Endothelial cell (in vitro differentiated cells): ENCODE data around the gene GRAP2. TPM values are rescaled to one million over a fixed set of nuclear protein-coding genes. Genes with fewer than 3 reads are reported as not detected.

Experiments used
- DNase-seq: peaks from one replicate; pipeline ENCODE4 v3.0.0; 2021; ENCODE audit warnings: low spot score
- H3K27ac Mint-ChIP-seq: one replicate; pipeline ENCODE4 v1.8.0; 2021; ENCODE audit warnings: mixed read lengths, inconsistent platforms; ENCODE audit not compliant: unreplicated experiment
- H3K27me3 Mint-ChIP-seq: one replicate; pipeline ENCODE4 v1.8.0; 2021; ENCODE audit warnings: mild to moderate bottlenecking, moderate library complexity, mixed read lengths, inconsistent platforms; ENCODE audit not compliant: unreplicated experiment
- H3K36me3 Mint-ChIP-seq: one replicate; pipeline ENCODE4 v1.8.0; 2021; ENCODE audit warnings: mild to moderate bottlenecking, low read depth, mixed read lengths, inconsistent platforms; ENCODE audit not compliant: unreplicated experiment
- H3K4me1 Mint-ChIP-seq: one replicate; pipeline ENCODE4 v1.8.0; 2021; ENCODE audit warnings: mild to moderate bottlenecking, mixed read lengths, inconsistent platforms; ENCODE audit not compliant: unreplicated experiment
- H3K4me3 Mint-ChIP-seq: one replicate; pipeline ENCODE4 v1.8.0; 2021; ENCODE audit warnings: mild to moderate bottlenecking, mixed read lengths, inconsistent platforms; ENCODE audit not compliant: unreplicated experiment
- H3K9me3 Mint-ChIP-seq: one replicate; pipeline ENCODE4 v1.8.0; 2021; ENCODE audit warnings: mixed read lengths, inconsistent platforms; ENCODE audit not compliant: unreplicated experiment
- total RNA-seq: library from RNA; stranded (reverse); fragmentation: NEBNext Ultra II Directional; extraction: Animal tissue kit (Norgen Biotek cat#: 25700); gene quantifications from one replicate; pipeline ENCODE4 v1.2.1, GENCODE V29; 2021; ENCODE audit not compliant: unreplicated experiment
- TF ChIP-seq, protein P1 (sequence below): fragments of 200-600 bp; sonication (generic); IDR thresholded peaks from one replicate; pipeline ENCODE4 v1.5.0; 2021; ENCODE audit warnings: antibody characterized with exemption; ENCODE audit not compliant: unreplicated experiment

Gene GRAP2
- total RNA-seq, 1 donor from 2014 or later: 20.5 TPM

DNA sequence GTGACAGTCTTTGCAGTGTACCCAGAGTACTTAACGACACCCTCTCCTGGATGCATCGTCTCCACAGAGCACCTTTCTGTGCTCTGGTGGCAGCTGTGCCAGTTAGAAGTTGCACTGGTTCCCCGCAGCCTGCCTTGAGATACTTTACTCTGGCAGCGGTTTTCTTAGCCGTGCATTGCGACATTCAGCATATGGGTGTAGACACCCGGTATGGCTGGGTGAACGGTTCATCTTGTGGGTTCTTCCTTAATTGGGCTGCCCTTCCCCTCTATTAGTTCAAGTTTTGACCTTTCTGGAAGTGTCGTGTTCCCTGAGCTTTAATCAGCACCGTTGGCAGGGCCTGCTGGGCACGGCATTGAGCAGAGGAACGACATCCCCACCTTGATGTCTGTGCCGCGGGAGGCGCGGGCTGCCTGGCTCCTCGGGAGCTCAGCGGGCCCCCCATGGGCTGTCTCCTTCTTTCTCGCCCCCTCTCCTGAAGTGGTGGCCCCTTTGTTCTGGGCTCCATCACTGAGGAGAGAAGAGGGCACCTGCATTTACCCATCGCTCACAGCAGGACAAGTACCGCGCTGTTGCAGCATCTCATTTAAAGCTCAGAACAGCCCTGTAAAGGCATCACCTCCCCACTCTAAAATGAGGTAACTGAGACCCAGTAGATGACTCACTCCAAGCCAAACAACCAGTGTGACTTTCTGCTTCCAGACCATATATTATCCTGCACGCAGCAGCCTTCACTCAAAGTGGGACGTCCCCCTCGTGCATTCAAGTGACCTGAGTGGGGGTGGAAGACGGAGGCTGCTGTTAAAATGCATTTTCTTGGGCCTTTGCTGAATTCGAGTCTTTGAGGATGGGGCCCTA, 107.2 kb downstream of the GRAP2 start:
- Mint-ChIP-seq H3K4me1 (peaks cover 16% of the 10 kb centered on the region), H3K36me3 (peaks cover 5% of the 10 kb centered on the region), H3K27me3 (peaks cover 7% of the 10 kb centered on the region), H3K27ac (no peak overlapping the region), H3K4me3 (no peak overlapping the region), H3K9me3 (no peaks in the 10 kb centered on the region)
- DNase-seq: no peak
- TF ChIP-seq, protein P1, sequence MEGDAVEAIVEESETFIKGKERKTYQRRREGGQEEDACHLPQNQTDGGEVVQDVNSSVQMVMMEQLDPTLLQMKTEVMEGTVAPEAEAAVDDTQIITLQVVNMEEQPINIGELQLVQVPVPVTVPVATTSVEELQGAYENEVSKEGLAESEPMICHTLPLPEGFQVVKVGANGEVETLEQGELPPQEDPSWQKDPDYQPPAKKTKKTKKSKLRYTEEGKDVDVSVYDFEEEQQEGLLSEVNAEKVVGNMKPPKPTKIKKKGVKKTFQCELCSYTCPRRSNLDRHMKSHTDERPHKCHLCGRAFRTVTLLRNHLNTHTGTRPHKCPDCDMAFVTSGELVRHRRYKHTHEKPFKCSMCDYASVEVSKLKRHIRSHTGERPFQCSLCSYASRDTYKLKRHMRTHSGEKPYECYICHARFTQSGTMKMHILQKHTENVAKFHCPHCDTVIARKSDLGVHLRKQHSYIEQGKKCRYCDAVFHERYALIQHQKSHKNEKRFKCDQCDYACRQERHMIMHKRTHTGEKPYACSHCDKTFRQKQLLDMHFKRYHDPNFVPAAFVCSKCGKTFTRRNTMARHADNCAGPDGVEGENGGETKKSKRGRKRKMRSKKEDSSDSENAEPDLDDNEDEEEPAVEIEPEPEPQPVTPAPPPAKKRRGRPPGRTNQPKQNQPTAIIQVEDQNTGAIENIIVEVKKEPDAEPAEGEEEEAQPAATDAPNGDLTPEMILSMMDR: no peak

DNA sequence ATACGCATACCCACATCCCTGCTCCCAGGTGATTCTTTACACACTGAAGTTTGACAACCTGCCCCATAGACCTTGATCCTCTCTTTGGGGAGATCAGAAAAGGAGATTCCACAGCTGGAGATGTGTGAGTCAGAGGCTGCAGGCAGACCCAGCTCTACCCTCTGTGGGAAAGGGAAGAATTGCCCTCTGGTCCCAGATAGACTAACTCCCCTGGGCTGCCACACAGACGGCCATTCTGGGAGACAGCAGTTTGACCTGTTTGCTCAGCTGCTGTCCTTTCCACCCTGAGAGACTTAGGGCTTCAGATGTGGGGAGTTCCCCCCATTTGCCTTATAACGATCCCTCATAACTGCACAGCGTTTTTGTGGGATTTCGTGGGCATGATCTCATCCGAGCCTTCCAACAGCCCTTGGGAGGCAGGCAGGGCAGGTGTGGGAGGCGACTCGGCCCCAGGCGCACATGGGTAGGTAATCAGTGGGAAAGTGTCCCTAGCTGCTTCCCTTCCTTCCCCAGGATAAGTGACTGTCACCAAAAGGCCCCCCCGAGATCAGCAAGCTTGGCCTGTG, 107.9 kb downstream of the GRAP2 start:
- no peaks in the 10 kb centered on the region for H3K9me3 Mint-ChIP-seq
- H3K4me1 Mint-ChIP-seq: peaks cover 16% of the 10 kb centered on the region
- H3K4me3 Mint-ChIP-seq: no peak overlapping the region
- no peak for DNase-seq
- H3K36me3 Mint-ChIP-seq: peaks cover 5% of the 10 kb centered on the region
- TF ChIP-seq, protein P1: no peak
- H3K27me3 Mint-ChIP-seq: peaks cover 9% of the 10 kb centered on the region
- no peak overlapping the region for H3K27ac Mint-ChIP-seq

GRCh38 chr22:40009292-40009774, 108.4 kb downstream of the GRAP2 start:
- no peak for DNase-seq
- TF ChIP-seq, protein P1: no peak
- Mint-ChIP-seq H3K27ac (no peak overlapping the region), H3K27me3 (peaks cover 8% of the 10 kb centered on the region), H3K4me1 (peaks cover 16% of the 10 kb centered on the region), H3K36me3 (peaks cover 5% of the 10 kb centered on the region), H3K9me3 (no peaks in the 10 kb centered on the region), H3K4me3 (no peak overlapping the region)

GRCh38 chr22:40009951-40010671, 109.2 kb downstream of the GRAP2 start:
- Mint-ChIP-seq H3K9me3 (no peaks in the 10 kb centered on the region), H3K27me3 (peaks cover 8% of the 10 kb centered on the region), H3K4me3 (no peak overlapping the region), H3K36me3 (peaks cover 5% of the 10 kb centered on the region), H3K4me1 (peaks cover 16% of the 10 kb centered on the region), H3K27ac (no peak overlapping the region)
- no peak for DNase-seq
- TF ChIP-seq, protein P1: no peak
